ENCODE results near the gene ZNF764.

DNA sequence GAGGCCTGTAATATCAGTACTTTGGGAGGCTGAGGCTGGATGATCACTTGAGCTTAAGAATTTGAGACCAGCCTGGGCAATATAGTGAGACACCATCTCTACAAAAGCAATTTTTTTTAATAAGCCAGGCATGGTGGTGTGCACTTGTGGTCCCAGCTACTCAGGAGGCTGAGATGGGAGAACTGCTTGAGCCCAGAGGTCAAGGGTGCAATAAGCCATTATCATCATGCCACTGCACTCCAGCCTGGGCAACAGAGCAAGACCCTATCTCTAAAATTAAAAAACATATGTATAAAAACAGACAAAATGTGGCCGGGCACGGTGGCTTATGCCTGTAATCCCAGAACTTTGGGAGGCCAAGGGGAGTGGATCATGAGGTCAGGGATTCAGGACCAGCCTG, 30.5 kb upstream of the ZNF764 start:
- TF ChIP-seq, protein P1, sequence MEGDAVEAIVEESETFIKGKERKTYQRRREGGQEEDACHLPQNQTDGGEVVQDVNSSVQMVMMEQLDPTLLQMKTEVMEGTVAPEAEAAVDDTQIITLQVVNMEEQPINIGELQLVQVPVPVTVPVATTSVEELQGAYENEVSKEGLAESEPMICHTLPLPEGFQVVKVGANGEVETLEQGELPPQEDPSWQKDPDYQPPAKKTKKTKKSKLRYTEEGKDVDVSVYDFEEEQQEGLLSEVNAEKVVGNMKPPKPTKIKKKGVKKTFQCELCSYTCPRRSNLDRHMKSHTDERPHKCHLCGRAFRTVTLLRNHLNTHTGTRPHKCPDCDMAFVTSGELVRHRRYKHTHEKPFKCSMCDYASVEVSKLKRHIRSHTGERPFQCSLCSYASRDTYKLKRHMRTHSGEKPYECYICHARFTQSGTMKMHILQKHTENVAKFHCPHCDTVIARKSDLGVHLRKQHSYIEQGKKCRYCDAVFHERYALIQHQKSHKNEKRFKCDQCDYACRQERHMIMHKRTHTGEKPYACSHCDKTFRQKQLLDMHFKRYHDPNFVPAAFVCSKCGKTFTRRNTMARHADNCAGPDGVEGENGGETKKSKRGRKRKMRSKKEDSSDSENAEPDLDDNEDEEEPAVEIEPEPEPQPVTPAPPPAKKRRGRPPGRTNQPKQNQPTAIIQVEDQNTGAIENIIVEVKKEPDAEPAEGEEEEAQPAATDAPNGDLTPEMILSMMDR (conservative IDR thresholded peaks at IDR 0.05; ENCODE audit: low read length), result no peak
- TF ChIP-seq EZH2phosphoT487 (IDR thresholded peaks at IDR 0.05; ENCODE audit: borderline replicate concordance), result no peak
